Nephron progenitor cell (in vitro differentiated cells): ENCODE data around the gene CLEC16A.

ENCODE experiments used
- DNase-seq: peaks from one replicate; pipeline ENCODE4 v3.0.0; 2021
- H3K27ac Mint-ChIP-seq: 2 replicates; pipeline ENCODE4 v1.8.0; 2021; ENCODE audit warnings: mild to moderate bottlenecking, moderate library complexity, mixed read lengths
- H3K27me3 Mint-ChIP-seq: 2 replicates; pipeline ENCODE4 v1.8.0; 2021; ENCODE audit warnings: mild to moderate bottlenecking, low read depth, mixed read lengths; ENCODE audit not compliant: poor library complexity
- H3K36me3 Mint-ChIP-seq: 2 replicates; pipeline ENCODE4 v1.8.0; 2021; ENCODE audit warnings: low read depth, mixed read lengths
- H3K4me1 Mint-ChIP-seq: 2 replicates; pipeline ENCODE4 v1.8.0; 2021; ENCODE audit warnings: mixed read lengths
- H3K4me3 Mint-ChIP-seq: 2 replicates; pipeline ENCODE4 v1.8.0; 2021; ENCODE audit warnings: mild to moderate bottlenecking, moderate library complexity, mixed read lengths
- H3K9me3 Mint-ChIP-seq: 2 replicates; pipeline ENCODE4 v1.8.0; 2021; ENCODE audit warnings: mild to moderate bottlenecking, moderate library complexity, mixed read lengths
- CTCF ChIP-seq: fragments of 200-600 bp; sonication (generic); IDR thresholded peaks from 2 replicates; pipeline ENCODE4 v1.5.0; 2021; ENCODE audit warnings: antibody characterized with exemption

Gene CLEC16A

GRCh38 chr16:11194913-11195312 is 250.5 kb downstream of the CLEC16A start:
- Mint-ChIP-seq H3K9me3 (no peaks in the 10 kb centered on the region), H3K36me3 (no peaks in the 10 kb centered on the region), H3K4me1 (peaks cover 27% of the 10 kb centered on the region), H3K27ac (no peak overlapping the region), H3K4me3 (no peak overlapping the region), H3K27me3 (peaks cover 28% of the 10 kb centered on the region)
- DNase-seq, result no peak
- TF ChIP-seq CTCF, result no peak

GRCh38 chr16:11196286-11196828 is 252.0 kb downstream of the CLEC16A start:
- DNase-seq, result no peak

GRCh38 chr16:11198375-11198774 is 254.0 kb downstream of the CLEC16A start:
- no peak for TF ChIP-seq CTCF
- Mint-ChIP-seq H3K27me3 (peaks cover 17% of the 10 kb centered on the region), H3K27ac (no peak overlapping the region), H3K9me3 (no peaks in the 10 kb centered on the region), H3K4me3 (no peak overlapping the region), H3K36me3 (no peaks in the 10 kb centered on the region), H3K4me1 (peaks cover 55% of the 10 kb centered on the region)
- no peak for DNase-seq

More at GRCh38 chr16:11196286-11196828, 252.0 kb downstream of the CLEC16A start:
- TF ChIP-seq CTCF, result no peak
- no peak overlapping the region for H3K4me3 Mint-ChIP-seq
- H3K27me3 Mint-ChIP-seq, result peaks cover 28% of the 10 kb centered on the region
- no peaks in the 10 kb centered on the region for H3K36me3 Mint-ChIP-seq
- no peak overlapping the region for H3K27ac Mint-ChIP-seq
- H3K4me1 Mint-ChIP-seq, result peaks cover 35% of the 10 kb centered on the region
- no peaks in the 10 kb centered on the region for H3K9me3 Mint-ChIP-seq

- DNase-seq, result no peak
- Mint-ChIP-seq H3K9me3 (no peaks in the 10 kb centered on the region), H3K4me3 (no peak overlapping the region), H3K27me3 (peaks cover 17% of the 10 kb centered on the region), H3K36me3 (no peaks in the 10 kb centered on the region), H3K4me1 (peaks cover 55% of the 10 kb centered on the region), H3K27ac (no peak overlapping the region)
- TF ChIP-seq CTCF, result no peak
Measured at GRCh38 chr16:11198828-11199227, 254.5 kb downstream of the CLEC16A start.

- no peak for TF ChIP-seq CTCF
- peaks cover 58% of the 10 kb centered on the region for H3K4me1 Mint-ChIP-seq
- H3K36me3 Mint-ChIP-seq, result no peaks in the 10 kb centered on the region
- H3K9me3 Mint-ChIP-seq, result no peaks in the 10 kb centered on the region
- no peak for DNase-seq
- H3K27ac Mint-ChIP-seq, result no peak overlapping the region
- H3K27me3 Mint-ChIP-seq, result peaks cover 19% of the 10 kb centered on the region
- no peak overlapping the region for H3K4me3 Mint-ChIP-seq
Measured at GRCh38 chr16:11200592-11200991, 256.2 kb downstream of the CLEC16A start.

GRCh38 chr16:11201498-11202259 is 257.3 kb downstream of the CLEC16A start:
- DNase-seq, result peak; percentile 47
- no peaks in the 10 kb centered on the region for H3K36me3 Mint-ChIP-seq
- peak overlapping the region; percentile 11 for H3K4me3 Mint-ChIP-seq
- no peaks in the 10 kb centered on the region for H3K9me3 Mint-ChIP-seq
- H3K27ac Mint-ChIP-seq, result no peak overlapping the region
- peaks cover 63% of the 10 kb centered on the region for H3K4me1 Mint-ChIP-seq
- peaks cover 19% of the 10 kb centered on the region for H3K27me3 Mint-ChIP-seq
- no peak for TF ChIP-seq CTCF
